Psoas muscle (tissue), 8 donors: ENCODE results near the gene GRIN2C. TPM values are rescaled to one million over a fixed set of nuclear protein-coding genes. Genes with fewer than 3 reads are reported as not detected.

ENCODE experiments used
- ATAC-seq, 4 donors: fragments of 200-7000 bp; cut with Tn5 transposase; one replicate each; pipeline ENCODE4 v1.9.1; 2020; ENCODE audit warnings: moderate library complexity in 3 of 4, mild to moderate bottlenecking in 2 of 4
- DNase-seq, 2 donors: peaks; one replicate each; pipeline ENCODE4 v3.0.0-alpha.2; 2020
- H3K27ac ChIP-seq: fragments of 200-600 bp; one replicate; pipeline ENCODE4 v1.8.0; 2022
- H3K27me3 ChIP-seq, 3 donors: fragments of 200-600 bp in 1 of 3; one replicate each; pipeline versions ENCODE4 v1.6.1 to v1.8.0; 2013 to 2022; ENCODE audit warnings: low read length in 2 of 3, mild to moderate bottlenecking in 2 of 3, moderate library complexity in 1 of 3; ENCODE audit not compliant: insufficient read depth in 3 of 3
- H3K36me3 ChIP-seq, 2 donors: fragments of 200-600 bp in 1 of 2; one replicate each; pipeline versions ENCODE4 v1.6.1 to v1.8.0; 2013 to 2022; ENCODE audit warnings: low read depth in 1 of 2, mild to moderate bottlenecking in 1 of 2, moderate library complexity in 1 of 2; ENCODE audit not compliant: insufficient read depth in 1 of 2
- H3K4me1 ChIP-seq: fragments of 200-600 bp; one replicate; pipeline ENCODE4 v1.8.0; 2022
- H3K4me3 ChIP-seq: fragments of 200-600 bp; one replicate; pipeline ENCODE4 v1.8.0; 2022; ENCODE audit warnings: mild to moderate bottlenecking
- H3K9me3 ChIP-seq: fragments of 200-600 bp; one replicate; pipeline ENCODE4 v1.8.0; 2022
- CTCF ChIP-seq: fragments of 200-600 bp; IDR thresholded peaks from one replicate; pipeline ENCODE4 v1.8.0; 2022; ENCODE audit warnings: antibody characterized with exemption
- WGBS, 3 donors: extraction: QIAGEN DNeasy Blood & Tissue Kit; methylation state at CpG; one replicate each; pipeline versions ENCODE4 v1.1.6 to v1.1.7; 2013; 5-methylcytosine and 5-hydroxymethylcytosine counted together
- intact Hi-C, 2 donors: fragments of 100-400 bp; cut with DNase I; formaldehyde crosslinking; loops; one replicate each; pipeline versions ENCODE4 v1.11.0 to v1.14.2; 2022
- polyA plus RNA-seq, 3 donors: library from polyadenylated mRNA; stranded (reverse); fragments of 200-250 nt; gene quantifications; one replicate each; pipeline ENCODE4 v1.2.3, GENCODE V29; 2013
- total RNA-seq, 4 donors: library from RNA; stranded (reverse); fragmentation: NEBNext Ultra II Directional in 2 of 4; extraction: Animal tissue kit (Norgen Biotek cat#: 25700) in 2 of 4; gene quantifications; one replicate each; pipeline versions ENCODE4 v1.2.1 to v1.2.4, GENCODE V29; 2021 to 2023
- donor health status: healthy with polysubstance abuse.
- donor health status: DM: no; HTN: no; CAD: no; lungs with moderate emphysema.
- donor health status: Bipolar disorder and iron deficiency.
- donor health status: healthy.
- donor health status: DM: yes; HTN: yes; CAD: no.
- donor health status: DM: no; HTN: no; CAD: no.
- donor health status: DM: no; HTN: no; CAD: no.
- donor health status: DM: yes; HTN: yes; CAD: no.

Gene GRIN2C
- total and polyA plus RNA-seq, 7 donors = 0.06 to 0.74 (median 0.32) TPM

- H3K4me1 ChIP-seq = no peaks in the 10 kb centered on the region
- DNase-seq (peak in 1 of 2 donors; percentile 62), ATAC-seq (peak in 1 of 4 donors; percentile 40)
- intact Hi-C loops = no loop called here
- WGBS, 3 donors = 58 to 68% (median 64%) methylated on average over 12 of the region's 12 CpGs
- H3K27me3 ChIP-seq = no peaks in the 10 kb centered on the region
- H3K9me3 ChIP-seq = no peaks in the 10 kb centered on the region
- H3K27ac ChIP-seq = no peak overlapping the region
- peaks cover 0 to 15% of the 10 kb centered on the region in 2 donors for H3K36me3 ChIP-seq
- H3K4me3 ChIP-seq = no peak overlapping the region
- no peak for TF ChIP-seq CTCF
Observed at GRCh38 chr17:74822939-74823367, 36.7 kb downstream of the GRIN2C start.

- TF ChIP-seq CTCF = no peak
- 62 to 74% (median 68%) methylated on average over 15 of the region's 15 CpGs for WGBS, 3 donors
- peaks cover 0 to 15% of the 10 kb centered on the region in 2 donors for H3K36me3 ChIP-seq
- H3K27me3 ChIP-seq = no peaks in the 10 kb centered on the region
- ATAC-seq (no peak), DNase-seq (no peak)
- intact Hi-C loops = no loop called here
- no peaks in the 10 kb centered on the region for H3K9me3 ChIP-seq
- H3K4me3 ChIP-seq = no peak overlapping the region
- H3K27ac ChIP-seq = no peak overlapping the region
- no peaks in the 10 kb centered on the region for H3K4me1 ChIP-seq
Observed at GRCh38 chr17:74822335-74822938, 37.2 kb downstream of the GRIN2C start.

GRCh38 chr17:74821655-74822334, 37.9 kb downstream of the GRIN2C start:
- no peak overlapping the region for H3K27ac ChIP-seq
- DNase-seq = no peak
- intact Hi-C loops = no loop called here
- H3K9me3 ChIP-seq = no peaks in the 10 kb centered on the region
- ATAC-seq = no peak
- WGBS, 3 donors = 67 to 68% (median 67%) methylated on average over 13 of the region's 13 CpGs
- H3K36me3 ChIP-seq = peaks cover 0 to 15% of the 10 kb centered on the region in 2 donors
- no peak overlapping the region for H3K4me3 ChIP-seq
- no peaks in the 10 kb centered on the region for H3K4me1 ChIP-seq
- H3K27me3 ChIP-seq = no peaks in the 10 kb centered on the region
- no peak for TF ChIP-seq CTCF

GRCh38 chr17:74819801-74820436, 39.8 kb downstream of the GRIN2C start:
- intact Hi-C loops = no loop called here
- DNase-seq = no peak
- no peak for ATAC-seq
- H3K27ac ChIP-seq = no peak overlapping the region
- 93 to 97% (median 95%) methylated on average over 16 of the region's 16 CpGs for WGBS, 3 donors
- H3K4me3 ChIP-seq = no peak overlapping the region
- no peak for TF ChIP-seq CTCF
- no peaks in the 10 kb centered on the region for H3K27me3 ChIP-seq
- H3K4me1 ChIP-seq = no peaks in the 10 kb centered on the region
- H3K36me3 ChIP-seq = peaks cover 0 to 15% of the 10 kb centered on the region in 2 donors
- no peaks in the 10 kb centered on the region for H3K9me3 ChIP-seq
